Esophagus squamous epithelium (tissue), 5 donors: ENCODE measurements around the gene SETD4. TPM values are rescaled to one million over a fixed set of nuclear protein-coding genes. Genes with fewer than 3 reads are reported as not detected.

Source experiments
- DNase-seq: peaks from one replicate; lab custom pipeline; 2025; lab: John Stamatoyannopoulos, UW
- H3K27ac ChIP-seq, 4 donors: fragments of 200-600 bp; sonication (generic); one replicate each; pipeline ENCODE4 v1.5.1; 2016 to 2019; ENCODE audit warnings: mild to moderate bottlenecking in 1 of 4
- H3K27me3 ChIP-seq, 4 donors: fragments of 200-600 bp; sonication (generic); 1 replicate in 3 of 4; 2 replicates in 1 of 4; pipeline versions ENCODE4 v1.5.1 to v1.6.0; 2017 to 2021; ENCODE audit warnings: antibody characterized with exemption in 1 of 4
- H3K36me3 ChIP-seq, 3 donors: fragments of 200-600 bp; sonication (generic); one replicate each; pipeline ENCODE4 v1.5.1; 2016 to 2019
- H3K4me1 ChIP-seq, 3 donors: fragments of 200-600 bp; sonication (generic); one replicate each; pipeline ENCODE4 v1.5.1; 2017 to 2019
- H3K4me3 ChIP-seq, 4 donors: fragments of 200-600 bp; sonication (generic); 1 replicate in 3 of 4; 2 replicates in 1 of 4; pipeline ENCODE4 v1.5.1; 2016 to 2019; ENCODE audit warnings: mild to moderate bottlenecking in 2 of 4, moderate library complexity in 1 of 4
- H3K9me3 ChIP-seq, 3 donors: fragments of 200-600 bp; sonication (generic); one replicate each; pipeline ENCODE4 v1.5.1; 2016 to 2019
- POLR2A ChIP-seq, 4 donors: fragments of 450-650 bp; IDR thresholded peaks; one replicate each; pipeline ENCODE4 v1.6.1; 2017; ENCODE audit warnings: antibody characterized with exemption in 4 of 4, mild to moderate bottlenecking in 4 of 4, moderate library complexity in 3 of 4
- WGBS, 2 donors: methylation state at CpG; one replicate each; pipeline ENCODE4 v1.1.5; 2018; 5-methylcytosine and 5-hydroxymethylcytosine counted together
- intact Hi-C: fragments of 100-400 bp; cut with DNase I; formaldehyde crosslinking; loops from one replicate; pipeline ENCODE4 v1.15.0; 2022
- total RNA-seq, 4 donors: library from RNA; depleted of rRNA; stranded (reverse); fragments of >200 nt; gene quantifications; one replicate each; pipeline ENCODE4 v1.1.0, GENCODE V29; 2016
- TF ChIP-seq, protein P1 (sequence below), 6 experiments: fragments of 450-650 bp in 4 of 6; fragments of 200-600 bp in 2 of 6; sonication (generic) in 2 of 6; IDR thresholded peaks; one replicate each; pipeline ENCODE4 v1.5.1; 2016 to 2019; ENCODE audit warnings: antibody characterized with exemption in 6 of 6, mild to moderate bottlenecking in 4 of 6, moderate library complexity in 4 of 6
- donor health status: DM: yes; HTN: yes; CAD: no.

The SETD4 gene
- total RNA-seq, 4 donors from 2014 or later = 9.9 to 30.1 (median 14.6) TPM

- no peak overlapping the region for H3K4me3 ChIP-seq
- H3K27ac ChIP-seq = peak overlapping the region; percentile 56 to 97 (median 94)
- intact Hi-C loops = no loop called here
- H3K9me3 ChIP-seq = no peaks in the 10 kb centered on the region
- no peaks in the 10 kb centered on the region for H3K27me3 ChIP-seq
- WGBS, 2 donors = 59 to 82% methylated on average over 11 to 13 of the region's 14 CpGs
- no peak for DNase-seq
- H3K4me1 ChIP-seq = peaks cover 4 to 68% (median 8%) of the 10 kb centered on the region in 3 donors
- TF ChIP-seq POLR2A (IDR thresholded peaks at IDR 0.05) = no peak
- TF ChIP-seq, protein P1, sequence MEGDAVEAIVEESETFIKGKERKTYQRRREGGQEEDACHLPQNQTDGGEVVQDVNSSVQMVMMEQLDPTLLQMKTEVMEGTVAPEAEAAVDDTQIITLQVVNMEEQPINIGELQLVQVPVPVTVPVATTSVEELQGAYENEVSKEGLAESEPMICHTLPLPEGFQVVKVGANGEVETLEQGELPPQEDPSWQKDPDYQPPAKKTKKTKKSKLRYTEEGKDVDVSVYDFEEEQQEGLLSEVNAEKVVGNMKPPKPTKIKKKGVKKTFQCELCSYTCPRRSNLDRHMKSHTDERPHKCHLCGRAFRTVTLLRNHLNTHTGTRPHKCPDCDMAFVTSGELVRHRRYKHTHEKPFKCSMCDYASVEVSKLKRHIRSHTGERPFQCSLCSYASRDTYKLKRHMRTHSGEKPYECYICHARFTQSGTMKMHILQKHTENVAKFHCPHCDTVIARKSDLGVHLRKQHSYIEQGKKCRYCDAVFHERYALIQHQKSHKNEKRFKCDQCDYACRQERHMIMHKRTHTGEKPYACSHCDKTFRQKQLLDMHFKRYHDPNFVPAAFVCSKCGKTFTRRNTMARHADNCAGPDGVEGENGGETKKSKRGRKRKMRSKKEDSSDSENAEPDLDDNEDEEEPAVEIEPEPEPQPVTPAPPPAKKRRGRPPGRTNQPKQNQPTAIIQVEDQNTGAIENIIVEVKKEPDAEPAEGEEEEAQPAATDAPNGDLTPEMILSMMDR (IDR thresholded peaks at IDR 0.05) = no peak
- H3K36me3 ChIP-seq = no peaks in the 10 kb centered on the region
These were observed 18.8 kb upstream of the SETD4 start for GRCh38 chr21:36079010-36079649.

- Histone ChIP-seq H3K4me3 (no peak overlapping the region), H3K4me1 (peaks cover 8 to 82% (median 11%) of the 10 kb centered on the region in 3 donors), H3K36me3 (peaks cover 0 to 7% (median under 1%) of the 10 kb centered on the region in 3 donors), H3K27me3 (no peaks in the 10 kb centered on the region), H3K9me3 (no peaks in the 10 kb centered on the region), H3K27ac (peak overlapping the region in 3 of 4 donors; percentile 92 to 97 (median 95))
- TF ChIP-seq, protein P1 (IDR thresholded peaks at IDR 0.05) = no peak
- no peak for TF ChIP-seq POLR2A (IDR thresholded peaks at IDR 0.05)
- no peak for DNase-seq
- intact Hi-C loops = no loop called here
- 38 to 88% methylated on average over 8 to 9 of the region's 9 CpGs for WGBS, 2 donors
These were observed 17.4 kb upstream of the SETD4 start for GRCh38 chr21:36077758-36078157.

DNA sequence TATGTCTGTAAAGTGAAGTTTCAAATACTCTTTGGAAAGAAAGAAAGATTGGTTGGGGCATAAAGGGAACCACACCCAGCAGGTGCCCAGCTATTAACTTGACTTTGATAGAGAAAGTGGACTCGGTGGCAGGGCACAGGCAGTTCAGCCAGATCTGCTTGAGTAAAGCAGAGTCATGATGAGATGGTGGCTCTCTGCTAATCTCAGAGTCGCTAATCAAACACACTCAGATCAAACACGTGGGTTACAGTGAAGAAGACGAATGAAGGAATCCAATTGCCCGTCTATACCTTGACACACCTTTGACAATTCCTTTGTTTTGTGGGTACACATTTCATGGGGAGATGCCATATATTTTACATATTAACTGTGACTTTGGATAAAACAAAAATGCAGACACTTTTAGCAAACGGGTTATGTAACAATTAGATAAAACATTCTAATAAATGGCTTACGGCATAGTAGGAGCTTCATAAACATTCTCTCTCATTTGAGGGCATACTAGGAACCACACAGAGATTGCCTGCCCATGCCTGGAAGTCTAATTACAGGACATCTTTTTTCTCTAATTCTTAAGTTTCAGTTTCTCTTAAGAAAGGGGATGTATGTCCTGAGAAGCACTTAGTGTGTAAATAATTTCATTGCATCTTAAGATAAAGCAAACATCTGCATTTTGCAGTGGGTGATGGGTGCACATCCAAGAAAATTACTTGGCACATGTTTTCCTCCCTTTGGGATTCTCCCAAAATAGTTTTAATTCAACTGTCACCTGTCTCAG is 16.7 kb upstream of the SETD4 start:
- peaks cover 0 to 14% (median 4%) of the 10 kb centered on the region in 3 donors for H3K36me3 ChIP-seq
- H3K4me1 ChIP-seq = peaks cover 8 to 89% (median 13%) of the 10 kb centered on the region in 3 donors
- no peak for TF ChIP-seq POLR2A (IDR thresholded peaks at IDR 0.05)
- TF ChIP-seq, protein P1 (IDR thresholded peaks at IDR 0.05) = no peak
- no peak for DNase-seq
- WGBS, 2 donors = 35 to 39% methylated on average over 7 of the region's 7 CpGs
- H3K27me3 ChIP-seq = no peaks in the 10 kb centered on the region
- intact Hi-C loops = no loop called here
- H3K9me3 ChIP-seq = no peaks in the 10 kb centered on the region
- H3K4me3 ChIP-seq = no peak overlapping the region
- H3K27ac ChIP-seq = peak overlapping the region; percentile 46 to 97 (median 94)

GRCh38 chr21:36075953-36076352 is 15.6 kb upstream of the SETD4 start:
- peaks cover 10 to 96% (median 21%) of the 10 kb centered on the region in 3 donors for H3K4me1 ChIP-seq
- WGBS, 2 donors = 74 to 80% methylated on average over 5 of the region's 5 CpGs

More at GRCh38 chr21:36075953-36076352, 15.6 kb upstream of the SETD4 start:
- H3K27me3 ChIP-seq = no peaks in the 10 kb centered on the region
- no peak for DNase-seq
- no peaks in the 10 kb centered on the region for H3K9me3 ChIP-seq
- no peak for TF ChIP-seq POLR2A (IDR thresholded peaks at IDR 0.05)
- TF ChIP-seq, protein P1 (IDR thresholded peaks at IDR 0.05) = no peak
- H3K27ac ChIP-seq = peak overlapping the region in 3 of 4 donors; percentile 92 to 97 (median 95)
- peaks cover 0 to 25% (median 4%) of the 10 kb centered on the region in 3 donors for H3K36me3 ChIP-seq
- intact Hi-C loops = no loop called here
- H3K4me3 ChIP-seq = no peak overlapping the region
